ENCODE results near the gene YEATS4. TPM values are rescaled to one million over a fixed set of nuclear protein-coding genes. Genes with fewer than 3 reads are reported as not detected.

YEATS4 gene
- polyA plus RNA-seq, 1 experiment: 13.0 TPM

GRCh38 chr12:69337311-69338090 is 22.0 kb upstream of the YEATS4 start:
- TF ChIP-seq CTCF (IDR thresholded peaks at IDR 0.05; ENCODE audit: low read depth, low read length): no peak
- H3K27me3 ChIP-seq (ENCODE audit: control insufficient read depth, insufficient read depth, low read length): peaks cover 18% of the 10 kb centered on the region
- H3K4me3 ChIP-seq (ENCODE audit: low read depth, low read length): no peak overlapping the region
- CTCF ChIA-PET: interaction anchor here (2.7 kb wide), 1 partner anchor 20 kb away, joined by 24 read pairs; no protein-coding TSS in a partner anchor
- no peaks in the 10 kb centered on the region for H3K9me3 ChIP-seq (ENCODE audit: control insufficient read depth, insufficient read depth, low read length)
- POLR2A ChIA-PET: no interaction called here
- DNase-seq (ENCODE audit: low read depth, low spot score): no peak
- H3K27ac ChIP-seq (ENCODE audit: low read depth, low read length): no peak overlapping the region

- POLR2A ChIA-PET: no interaction called here
- Histone ChIP-seq H3K27me3 (ENCODE audit: control insufficient read depth, insufficient read depth, low read length) (peaks cover 20% of the 10 kb centered on the region), H3K9me3 (ENCODE audit: control insufficient read depth, insufficient read depth, low read length) (no peaks in the 10 kb centered on the region), H3K4me3 (ENCODE audit: low read depth, low read length) (no peak overlapping the region), H3K27ac (ENCODE audit: low read depth, low read length) (no peak overlapping the region)
- CTCF ChIA-PET: interaction anchor here (2.7 kb wide), 1 partner anchor 19 kb away, joined by 24 read pairs; no protein-coding TSS in a partner anchor
- no peak for DNase-seq (ENCODE audit: low read depth, low spot score)
- TF ChIP-seq CTCF (IDR thresholded peaks at IDR 0.05; ENCODE audit: low read depth, low read length): no peak
These were observed 21.3 kb upstream of the YEATS4 start for GRCh38 chr12:69338120-69338859.

- ChIA-PET POLR2A (no interaction called here), CTCF (interaction anchor here (2.7 kb wide), 1 partner anchor 19 kb away, joined by 24 read pairs; no protein-coding TSS in a partner anchor)
- DNase-seq (ENCODE audit: low read depth, low spot score): no peak
These were observed 20.6 kb upstream of the YEATS4 start for GRCh38 chr12:69338936-69339335.

GRCh38 chr12:69339999-69340398 is 19.5 kb upstream of the YEATS4 start:
- CTCF ChIA-PET: interaction anchor here (2.7 kb wide), 1 partner anchor 18 kb away, joined by 24 read pairs; no protein-coding TSS in a partner anchor
- H3K27ac ChIP-seq (ENCODE audit: low read depth, low read length): no peak overlapping the region
- no peak for TF ChIP-seq CTCF (IDR thresholded peaks at IDR 0.05; ENCODE audit: low read depth, low read length)
- H3K4me3 ChIP-seq (ENCODE audit: low read depth, low read length): no peak overlapping the region
- peaks cover 31% of the 10 kb centered on the region for H3K27me3 ChIP-seq (ENCODE audit: control insufficient read depth, insufficient read depth, low read length)
- H3K9me3 ChIP-seq (ENCODE audit: control insufficient read depth, insufficient read depth, low read length): no peaks in the 10 kb centered on the region
- no peak for DNase-seq (ENCODE audit: low read depth, low spot score)
- POLR2A ChIA-PET: no interaction called here

More at GRCh38 chr12:69338936-69339335, 20.6 kb upstream of the YEATS4 start:
- H3K27ac ChIP-seq (ENCODE audit: low read depth, low read length): no peak overlapping the region
- peaks cover 26% of the 10 kb centered on the region for H3K27me3 ChIP-seq (ENCODE audit: control insufficient read depth, insufficient read depth, low read length)
- H3K4me3 ChIP-seq (ENCODE audit: low read depth, low read length): no peak overlapping the region
- H3K9me3 ChIP-seq (ENCODE audit: control insufficient read depth, insufficient read depth, low read length): no peaks in the 10 kb centered on the region
- no peak for TF ChIP-seq CTCF (IDR thresholded peaks at IDR 0.05; ENCODE audit: low read depth, low read length)

- ChIA-PET CTCF (interaction anchor here (0.7 to 0.9 kb wide), 2 partner anchors 16 to 257 kb away, joined by 3 to 17 read pairs; no protein-coding TSS in a partner anchor), POLR2A (no interaction called here)
- Histone ChIP-seq H3K4me3 (ENCODE audit: low read depth, low read length) (no peak overlapping the region), H3K27me3 (ENCODE audit: control insufficient read depth, insufficient read depth, low read length) (peaks cover 31% of the 10 kb centered on the region), H3K27ac (ENCODE audit: low read depth, low read length) (no peak overlapping the region), H3K9me3 (ENCODE audit: control insufficient read depth, insufficient read depth, low read length) (no peaks in the 10 kb centered on the region)
- TF ChIP-seq CTCF (IDR thresholded peaks at IDR 0.05; ENCODE audit: low read depth, low read length): no peak
- no peak for DNase-seq (ENCODE audit: low read depth, low spot score)
These were observed 18.2 kb upstream of the YEATS4 start for GRCh38 chr12:69341328-69341727.
